B cell (primary cell): ENCODE data around the gene ABCF3. TPM values are rescaled to one million over a fixed set of nuclear protein-coding genes. Genes with fewer than 3 reads are reported as not detected.

ENCODE experiments used
- ATAC-seq: fragments of 200-7000 bp; cut with Tn5 transposase; one replicate; pipeline ENCODE4 v1.10.0; 2021; ENCODE audit warnings: low read depth, mild to moderate bottlenecking, moderate number of reproducible peaks, moderate library complexity
- CTCF ChIA-PET: fragments of 350-600 bp; sonication (Branson Sonifier 250); formaldehyde crosslinking; loops from one replicate; lab custom pipeline; 2021; ENCODE audit warnings: antibody characterized with exemption, inconsistent platforms; lab: Charles Lee
- POLR2A ChIA-PET: fragments of 350-600 bp; sonication (Branson Sonifier 250); formaldehyde crosslinking; loops from one replicate; lab custom pipeline; 2021; ENCODE audit warnings: antibody characterized with exemption; lab: Charles Lee
- DNase-seq: peaks from one replicate; pipeline ENCODE4 v3.0.0; 2013
- H2AFZ ChIP-seq: 2 replicates; pipeline ENCODE4 v1.6.1; 2012; ENCODE audit warnings: mild to moderate bottlenecking, low read depth, low read length; ENCODE audit not compliant: insufficient read depth, poor library complexity, severe bottlenecking
- H3K27ac ChIP-seq, 2 donors: 1 replicate in 1 of 2; 2 replicates in 1 of 2; pipeline ENCODE4 v1.5.1; 2012 to 2013; ENCODE audit warnings: low read length in 2 of 2, mild to moderate bottlenecking in 2 of 2, moderate library complexity in 1 of 2
- H3K27me3 ChIP-seq, 4 experiments: fragments of 200-600 bp in 1 of 4; sonication (generic) in 1 of 4; replicated peaks in 1 of 4; 1 replicate in 2 of 4; 2 replicates in 2 of 4; pipeline versions ENCODE4 v1.6.1 to v1.7.0; 2013 to 2016; ENCODE audit warnings: low read length in 3 of 4, mild to moderate bottlenecking in 2 of 4, mixed read lengths in 1 of 4, moderate library complexity in 1 of 4; ENCODE audit not compliant: insufficient read depth in 4 of 4, control insufficient read depth in 3 of 4; ENCODE audit errors: control extremely low read depth in 1 of 4
- H3K36me3 ChIP-seq, 2 experiments: replicated peaks in 1 of 2; 1 replicate in 1 of 2; 2 replicates in 1 of 2; pipeline versions ENCODE4 v1.6.1 to v1.7.1; 2013; ENCODE audit warnings: low read length in 1 of 2; ENCODE audit not compliant: insufficient read depth in 2 of 2, control insufficient read depth in 1 of 2; ENCODE audit errors: control extremely low read depth in 1 of 2, extremely low read depth in 1 of 2
- H3K4me1 ChIP-seq, 2 donors: fragments of 200-600 bp in 1 of 2; sonication (generic) in 1 of 2; 1 replicate in 1 of 2; 2 replicates in 1 of 2; pipeline versions ENCODE4 v1.5.1 to v1.6.1; 2013 to 2017; ENCODE audit warnings: low read length in 2 of 2; ENCODE audit not compliant: control insufficient read depth in 2 of 2, insufficient read depth in 2 of 2
- H3K4me2 ChIP-seq: replicated peaks from 2 replicates; pipeline ENCODE3; 2012; ENCODE audit warnings: mild to moderate bottlenecking, low read depth, low read length; ENCODE audit not compliant: poor library complexity, severe bottlenecking
- H3K4me3 ChIP-seq, 5 experiments: fragments of 200-600 bp in 1 of 5; sonication (generic) in 1 of 5; 1 replicate in 3 of 5; 2 replicates in 2 of 5; pipeline versions ENCODE4 v1.5.1 to v1.7.0; 2011 to 2016; ENCODE audit warnings: low read length in 4 of 5, mild to moderate bottlenecking in 4 of 5, low read depth in 2 of 5, control low read depth in 1 of 5, moderate library complexity in 1 of 5; ENCODE audit not compliant: insufficient read depth in 1 of 5; ENCODE audit errors: control extremely low read depth in 1 of 5, extremely low read depth in 1 of 5
- H3K79me2 ChIP-seq: fragments of 200-600 bp; sonication (generic); one replicate; pipeline ENCODE4 v1.6.0; 2016; ENCODE audit warnings: low read length; ENCODE audit not compliant: control insufficient read depth, insufficient read depth
- H3K9ac ChIP-seq: fragments of 200-600 bp; sonication (generic); 2 replicates; pipeline ENCODE4 v1.6.1; 2017; ENCODE audit warnings: mild to moderate bottlenecking, low read length, moderate library complexity
- H3K9me3 ChIP-seq, 3 donors: one replicate each; pipeline versions ENCODE4 v1.6.1 to v1.7.1; 2013; ENCODE audit warnings: low read length in 2 of 3; ENCODE audit not compliant: control insufficient read depth in 2 of 3, insufficient read depth in 1 of 3; ENCODE audit errors: control extremely low read depth in 1 of 3
- H4K20me1 ChIP-seq: 2 replicates; pipeline ENCODE4 v1.6.0; 2012; ENCODE audit warnings: mild to moderate bottlenecking, low read length; ENCODE audit not compliant: insufficient read depth, control insufficient read depth, poor library complexity, severe bottlenecking
- H3K27ac Mint-ChIP-seq: one replicate; pipeline ENCODE4 v1.8.0; 2021; ENCODE audit warnings: mixed read lengths
- H3K27me3 Mint-ChIP-seq: one replicate; pipeline ENCODE4 v1.8.0; 2021; ENCODE audit warnings: mixed read lengths
- H3K4me1 Mint-ChIP-seq: one replicate; pipeline ENCODE4 v1.8.0; 2021; ENCODE audit warnings: mixed read lengths
- H3K4me3 Mint-ChIP-seq: one replicate; pipeline ENCODE4 v1.8.0; 2021; ENCODE audit warnings: mixed read lengths
- H3K9me3 Mint-ChIP-seq: one replicate; pipeline ENCODE4 v1.8.0; 2022; ENCODE audit warnings: mixed read lengths; ENCODE audit not compliant: insufficient read depth
- CTCF ChIP-seq: fragments of 200-600 bp; IDR thresholded peaks from one replicate; pipeline ENCODE4 v1.8.0; 2022; ENCODE audit warnings: antibody characterized with exemption, mild to moderate bottlenecking
- EZH2 ChIP-seq: IDR thresholded peaks from 2 replicates; pipeline ENCODE4 v1.6.1; 2012; ENCODE audit warnings: borderline replicate concordance, low read depth, mild to moderate bottlenecking, moderate library complexity, low read length; ENCODE audit not compliant: insufficient read depth, poor library complexity, severe bottlenecking
- WGBS: methylation state at CpG from one replicate; pipeline ENCODE4 v1.1.5; 2013; ENCODE audit warnings: missing lambda C conversion rate; ENCODE audit not compliant: insufficient coverage; 5-methylcytosine and 5-hydroxymethylcytosine counted together
- intact Hi-C: fragments of 100-400 bp; cut with micrococcal nuclease; formaldehyde crosslinking; loops from one replicate; pipeline ENCODE4 v1.10.0; 2022
- polyA plus RNA-seq: library from polyadenylated mRNA; depleted of rRNA; stranded (reverse); fragments of >200 nt; gene quantifications from 2 replicates; pipeline ENCODE4 v1.2.3, GENCODE V29; 2012
- total RNA-seq, 2 donors: library from RNA; stranded (reverse); fragments of 120-200 nt in 1 of 2; gene quantifications; 1 replicate in 1 of 2; 2 replicates in 1 of 2; pipeline versions ENCODE4 v1.2.3 to v1.2.4, GENCODE V29; 2013 to 2022

The ABCF3 gene
- total and polyA plus RNA-seq, 2 donors (not counting 1 experiment from before 2014, with no cell fraction given), result 74.0 to 115 TPM

DNA sequence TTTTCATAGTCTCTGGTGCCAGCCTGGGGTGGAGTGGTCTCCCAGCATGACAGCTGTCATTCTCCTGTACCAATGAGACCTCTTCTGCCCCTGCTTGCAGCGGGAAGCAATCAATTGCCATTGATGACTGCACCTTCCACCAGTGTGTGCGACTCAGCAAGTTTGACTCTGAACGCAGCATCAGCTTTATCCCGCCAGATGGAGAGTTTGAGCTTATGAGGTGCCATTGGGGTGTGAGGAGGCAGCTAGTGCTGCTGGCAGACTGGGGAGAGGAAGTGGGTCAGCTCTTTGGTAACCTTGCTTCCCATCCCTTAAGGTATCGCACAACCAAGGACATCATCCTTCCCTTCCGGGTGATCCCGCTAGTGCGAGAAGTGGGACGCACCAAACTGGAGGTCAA, 4.4 kb upstream of the ABCF3 start:
- H3K9me3 ChIP-seq, result no peaks in the 10 kb centered on the region
- H3K4me1 ChIP-seq, result peaks cover 13 to 21% of the 10 kb centered on the region in 2 donors
- ChIA-PET CTCF (interaction anchor here (1.5 kb wide), 1 partner anchor 68 kb away, joined by 4 read pairs; the partner anchor contains the start of gene EEF1AKMT4), POLR2A (no interaction called here)
- Mint-ChIP-seq H3K27me3 (no peaks in the 10 kb centered on the region), H3K9me3 (no peaks in the 10 kb centered on the region), H3K4me1 (peaks cover 29% of the 10 kb centered on the region), H3K27ac (no peak overlapping the region), H3K4me3 (no peak overlapping the region)
- no peak overlapping the region for H3K27ac ChIP-seq
- no peak overlapping the region for H2AFZ ChIP-seq
- no peaks in the 10 kb centered on the region for H3K27me3 ChIP-seq
- no peak overlapping the region for H3K9ac ChIP-seq
- ATAC-seq (no peak), DNase-seq (no peak)
- H4K20me1 ChIP-seq, result peaks cover 17% of the 10 kb centered on the region
- H3K36me3 ChIP-seq, result peaks cover 6 to 71% of the 10 kb centered on the region in 2 experiments
- intact Hi-C loops, result no loop called here
- H3K4me3 ChIP-seq, result no peak overlapping the region
- TF ChIP-seq CTCF, result no peak
- TF ChIP-seq EZH2, result no peak
- WGBS, result 100% methylated on average over 4 of the region's 9 CpGs
- H3K4me2 ChIP-seq, result no peak overlapping the region
- peaks cover 28% of the 10 kb centered on the region for H3K79me2 ChIP-seq

DNA sequence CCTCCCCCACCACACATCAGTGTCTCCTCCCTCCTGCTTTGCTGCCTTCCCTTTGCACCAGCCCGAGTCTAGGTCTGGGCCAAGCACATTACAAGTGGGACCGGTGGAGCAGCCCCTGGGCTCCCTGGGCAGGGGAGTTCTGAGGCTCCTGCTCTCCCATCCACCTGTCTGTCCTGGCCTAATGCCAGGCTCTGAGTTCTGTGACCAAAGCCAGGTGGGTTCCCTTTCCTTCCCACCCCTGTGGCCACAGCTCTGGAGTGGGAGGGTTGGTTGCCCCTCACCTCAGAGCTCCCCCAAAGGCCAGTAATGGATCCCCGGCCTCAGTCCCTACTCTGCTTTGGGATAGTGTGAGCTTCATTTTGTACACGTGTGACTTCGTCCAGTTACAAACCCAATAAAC, 2.3 kb upstream of the ABCF3 start:
- Mint-ChIP-seq H3K27me3 (no peaks in the 10 kb centered on the region), H3K27ac (no peak overlapping the region), H3K4me3 (no peak overlapping the region), H3K9me3 (no peaks in the 10 kb centered on the region), H3K4me1 (peaks cover 30% of the 10 kb centered on the region)
- no peak for TF ChIP-seq CTCF
- TF ChIP-seq EZH2, result no peak
- Histone ChIP-seq H3K9ac (no peak overlapping the region), H4K20me1 (peaks cover 14% of the 10 kb centered on the region), H3K9me3 (no peaks in the 10 kb centered on the region), H3K36me3 (peaks cover 3 to 61% of the 10 kb centered on the region in 2 experiments), H3K4me3 (no peak overlapping the region), H3K27me3 (no peaks in the 10 kb centered on the region), H2AFZ (no peak overlapping the region), H3K4me1 (peaks cover 17 to 21% of the 10 kb centered on the region in 2 donors), H3K79me2 (peaks cover 28% of the 10 kb centered on the region), H3K4me2 (no peak overlapping the region), H3K27ac (no peak overlapping the region)
- WGBS, result 100% methylated on average over 1 of the region's 5 CpGs
- no peak for ATAC-seq
- POLR2A ChIA-PET, result interaction anchor here (2.1 kb wide), 1 partner anchor 49 kb away, joined by 5 read pairs; the partner anchor contains the start of gene EIF2B5
- intact Hi-C loops, result no loop called here
- CTCF ChIA-PET, result interaction anchor here (1.2 to 1.3 kb wide), 2 partner anchors 44 to 54 kb away, joined by 3 read pairs; no protein-coding TSS in a partner anchor
- no peak for DNase-seq
